Ishikawa (cell line): ENCODE measurements around the gene MUC4.

Source experiments
- CEBPB ChIP-seq: IDR thresholded peaks from 2 replicates; pipeline ENCODE4 v1.6.1; 2012
- CREB1 ChIP-seq: IDR thresholded peaks from 2 replicates; pipeline ENCODE4 v1.6.1; 2012; ENCODE audit warnings: low read depth
- EGR1 ChIP-seq: IDR thresholded peaks from 2 replicates; pipeline ENCODE4 v1.6.1; 2012
- EP300 ChIP-seq: IDR thresholded peaks from 2 replicates; pipeline ENCODE4 v1.6.1; 2012; ENCODE audit warnings: borderline replicate concordance
- FOXM1 ChIP-seq: IDR thresholded peaks from 2 replicates; pipeline ENCODE4 v1.6.1; 2012; ENCODE audit warnings: low read depth, borderline replicate concordance
- MAX ChIP-seq: IDR thresholded peaks from 2 replicates; pipeline ENCODE4 v1.6.1; 2012
- NFIC ChIP-seq: IDR thresholded peaks from 2 replicates; pipeline ENCODE4 v1.6.1; 2012
- RAD21 ChIP-seq: IDR thresholded peaks from 2 replicates; pipeline ENCODE4 v1.6.1; 2012; ENCODE audit warnings: low read depth
- REST ChIP-seq: IDR thresholded peaks from 2 replicates; pipeline ENCODE4 v1.6.1; 2012; ENCODE audit warnings: low read depth, mild to moderate bottlenecking
- TAF1 ChIP-seq: IDR thresholded peaks from 2 replicates; pipeline ENCODE4 v1.6.1; 2012; ENCODE audit warnings: low read depth, mild to moderate bottlenecking
- TCF12 ChIP-seq: IDR thresholded peaks from 2 replicates; pipeline ENCODE4 v1.6.1; 2012; ENCODE audit warnings: low read depth
- TEAD4 ChIP-seq: IDR thresholded peaks from 2 replicates; pipeline ENCODE4 v1.6.1; 2012
- USF1 ChIP-seq: IDR thresholded peaks from 2 replicates; pipeline ENCODE4 v1.6.1; 2012
- YY1 ChIP-seq: IDR thresholded peaks from 2 replicates; pipeline ENCODE4 v1.6.1; 2012; ENCODE audit warnings: low read depth
- ZBTB7A ChIP-seq: IDR thresholded peaks from 2 replicates; pipeline ENCODE4 v1.6.1; 2012; ENCODE audit warnings: low read depth

Gene MUC4

GRCh38 chr3:195761567-195762248, 50.0 kb downstream of the MUC4 start:
- TF ChIP-seq EP300 = no peak
- no peak for TF ChIP-seq REST
- TF ChIP-seq USF1 = no peak
- no peak for TF ChIP-seq TEAD4
- no peak for TF ChIP-seq TAF1
- no peak for TF ChIP-seq RAD21
- no peak for TF ChIP-seq ZBTB7A

GRCh38 chr3:195761123-195761566, 50.6 kb downstream of the MUC4 start:
- no peak for TF ChIP-seq NFIC
- no peak for TF ChIP-seq EP300
- no peak for TF ChIP-seq YY1

GRCh38 chr3:195760345-195761122, 51.2 kb downstream of the MUC4 start:
- TF ChIP-seq REST (no peak), EP300 (no peak), TEAD4 (no peak), RAD21 (no peak), NFIC (no peak), FOXM1 (no peak), USF1 (no peak), ZBTB7A (no peak), TAF1 (no peak), YY1 (no peak), EGR1 (no peak), TCF12 (no peak), CREB1 (no peak), CEBPB (no peak), MAX (no peak)

- no peak for TF ChIP-seq FOXM1
- no peak for TF ChIP-seq EP300
- TF ChIP-seq TAF1 = no peak
- no peak for TF ChIP-seq REST
- TF ChIP-seq CEBPB = no peak
- TF ChIP-seq YY1 = no peak
- no peak for TF ChIP-seq ZBTB7A
- no peak for TF ChIP-seq USF1
- no peak for TF ChIP-seq RAD21
- TF ChIP-seq CREB1 = no peak
- TF ChIP-seq TEAD4 = no peak
- no peak for TF ChIP-seq TCF12
- TF ChIP-seq MAX = no peak
Observed at GRCh38 chr3:195758721-195759353, 52.9 kb downstream of the MUC4 start.
